Measurements from ENCODE around the gene SUV39H2.

DNA sequence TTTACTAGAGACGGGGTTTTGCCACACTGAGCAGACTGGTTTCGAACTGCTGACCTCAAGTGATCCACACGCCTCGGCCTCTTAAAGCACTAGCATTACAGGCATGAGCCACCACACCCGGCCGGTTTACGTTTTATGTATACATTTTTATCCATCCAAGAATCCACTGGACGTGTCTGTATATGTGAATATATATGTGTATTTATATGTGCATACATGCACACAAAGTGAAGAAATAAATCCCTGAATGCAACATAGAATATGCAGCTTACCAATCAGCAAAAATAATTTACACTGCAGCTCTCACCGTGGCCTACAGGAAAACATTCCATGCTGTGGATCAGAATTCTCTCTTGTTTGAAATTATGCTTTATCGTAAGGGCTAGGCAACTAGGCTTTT lies 51.9 kb downstream of the SUV39H2 start:
- TF ChIP-seq, protein P1, sequence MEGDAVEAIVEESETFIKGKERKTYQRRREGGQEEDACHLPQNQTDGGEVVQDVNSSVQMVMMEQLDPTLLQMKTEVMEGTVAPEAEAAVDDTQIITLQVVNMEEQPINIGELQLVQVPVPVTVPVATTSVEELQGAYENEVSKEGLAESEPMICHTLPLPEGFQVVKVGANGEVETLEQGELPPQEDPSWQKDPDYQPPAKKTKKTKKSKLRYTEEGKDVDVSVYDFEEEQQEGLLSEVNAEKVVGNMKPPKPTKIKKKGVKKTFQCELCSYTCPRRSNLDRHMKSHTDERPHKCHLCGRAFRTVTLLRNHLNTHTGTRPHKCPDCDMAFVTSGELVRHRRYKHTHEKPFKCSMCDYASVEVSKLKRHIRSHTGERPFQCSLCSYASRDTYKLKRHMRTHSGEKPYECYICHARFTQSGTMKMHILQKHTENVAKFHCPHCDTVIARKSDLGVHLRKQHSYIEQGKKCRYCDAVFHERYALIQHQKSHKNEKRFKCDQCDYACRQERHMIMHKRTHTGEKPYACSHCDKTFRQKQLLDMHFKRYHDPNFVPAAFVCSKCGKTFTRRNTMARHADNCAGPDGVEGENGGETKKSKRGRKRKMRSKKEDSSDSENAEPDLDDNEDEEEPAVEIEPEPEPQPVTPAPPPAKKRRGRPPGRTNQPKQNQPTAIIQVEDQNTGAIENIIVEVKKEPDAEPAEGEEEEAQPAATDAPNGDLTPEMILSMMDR (IDR thresholded peaks at IDR 0.05) = no peak
- TF ChIP-seq POLR2A (IDR thresholded peaks at IDR 0.05) = no peak
